Neural progenitor cell (in vitro differentiated cells): ENCODE measurements around the gene MAST3.
"Not testable (repeated sequence)": the region's sequence is repeated elsewhere in the genome, so short reads cannot be mapped to it uniquely, and the experiment has no call there.

Experiments
- EZH2 ChIP-seq: fragments of 200-600 bp; sonication (generic); IDR thresholded peaks from 2 replicates; pipeline ENCODE4 v1.6.1; 2017; ENCODE audit warnings: antibody characterized with exemption, mild to moderate bottlenecking, moderate library complexity
- EZH2phosphoT487 ChIP-seq: fragments of 200-600 bp; sonication (generic); IDR thresholded peaks from 2 replicates; pipeline ENCODE4 v1.6.1; 2017; ENCODE audit warnings: antibody characterized with exemption
- TF ChIP-seq, protein P1 (sequence below): fragments of 200-600 bp; sonication (generic); IDR thresholded peaks from 2 replicates; pipeline ENCODE4 v1.5.1; 2017; ENCODE audit warnings: antibody characterized with exemption, mild to moderate bottlenecking

DNA sequence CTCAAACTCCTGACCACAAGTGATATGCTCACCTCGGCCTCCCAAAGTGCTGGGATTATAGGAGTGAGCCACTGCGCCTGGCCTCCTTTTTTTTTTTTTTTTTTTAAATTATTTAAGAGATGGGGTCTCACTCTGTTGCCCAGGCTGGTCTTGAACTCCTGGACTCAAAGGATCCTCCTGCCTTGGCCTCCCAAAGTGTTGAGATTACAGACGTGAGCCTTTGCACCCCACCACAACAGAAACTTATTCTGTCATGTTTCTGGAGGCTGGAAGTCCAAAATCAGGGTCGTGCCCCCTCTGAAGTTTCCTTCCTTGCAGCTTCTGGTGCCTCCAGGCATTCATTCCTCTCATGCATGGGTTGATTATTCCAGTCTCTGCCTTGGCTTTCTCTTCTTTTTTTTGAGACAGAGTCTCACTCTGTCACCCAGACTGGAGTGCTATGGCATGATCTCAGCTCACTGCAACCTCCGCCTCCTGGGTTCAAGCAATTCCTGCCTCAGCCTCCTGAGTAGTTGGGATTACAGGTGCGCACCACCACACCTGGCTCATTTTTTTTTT, 61.6 kb downstream of the MAST3 start:
- TF ChIP-seq, protein P1, sequence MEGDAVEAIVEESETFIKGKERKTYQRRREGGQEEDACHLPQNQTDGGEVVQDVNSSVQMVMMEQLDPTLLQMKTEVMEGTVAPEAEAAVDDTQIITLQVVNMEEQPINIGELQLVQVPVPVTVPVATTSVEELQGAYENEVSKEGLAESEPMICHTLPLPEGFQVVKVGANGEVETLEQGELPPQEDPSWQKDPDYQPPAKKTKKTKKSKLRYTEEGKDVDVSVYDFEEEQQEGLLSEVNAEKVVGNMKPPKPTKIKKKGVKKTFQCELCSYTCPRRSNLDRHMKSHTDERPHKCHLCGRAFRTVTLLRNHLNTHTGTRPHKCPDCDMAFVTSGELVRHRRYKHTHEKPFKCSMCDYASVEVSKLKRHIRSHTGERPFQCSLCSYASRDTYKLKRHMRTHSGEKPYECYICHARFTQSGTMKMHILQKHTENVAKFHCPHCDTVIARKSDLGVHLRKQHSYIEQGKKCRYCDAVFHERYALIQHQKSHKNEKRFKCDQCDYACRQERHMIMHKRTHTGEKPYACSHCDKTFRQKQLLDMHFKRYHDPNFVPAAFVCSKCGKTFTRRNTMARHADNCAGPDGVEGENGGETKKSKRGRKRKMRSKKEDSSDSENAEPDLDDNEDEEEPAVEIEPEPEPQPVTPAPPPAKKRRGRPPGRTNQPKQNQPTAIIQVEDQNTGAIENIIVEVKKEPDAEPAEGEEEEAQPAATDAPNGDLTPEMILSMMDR, result not testable (repeated sequence)
- TF ChIP-seq EZH2, EZH2phosphoT487: not testable (repeated sequence)
